ENCODE data around the gene ELMOD3. TPM values are rescaled to one million over a fixed set of nuclear protein-coding genes. Genes with fewer than 3 reads are reported as not detected.

Gene ELMOD3
- total and polyA plus RNA-seq, 9 of the 15 experiments (the other 6 are each of a cell fraction or from before 2014, with no cell fraction given) = 2.7 to 18.7 (median 11.6) TPM

DNA sequence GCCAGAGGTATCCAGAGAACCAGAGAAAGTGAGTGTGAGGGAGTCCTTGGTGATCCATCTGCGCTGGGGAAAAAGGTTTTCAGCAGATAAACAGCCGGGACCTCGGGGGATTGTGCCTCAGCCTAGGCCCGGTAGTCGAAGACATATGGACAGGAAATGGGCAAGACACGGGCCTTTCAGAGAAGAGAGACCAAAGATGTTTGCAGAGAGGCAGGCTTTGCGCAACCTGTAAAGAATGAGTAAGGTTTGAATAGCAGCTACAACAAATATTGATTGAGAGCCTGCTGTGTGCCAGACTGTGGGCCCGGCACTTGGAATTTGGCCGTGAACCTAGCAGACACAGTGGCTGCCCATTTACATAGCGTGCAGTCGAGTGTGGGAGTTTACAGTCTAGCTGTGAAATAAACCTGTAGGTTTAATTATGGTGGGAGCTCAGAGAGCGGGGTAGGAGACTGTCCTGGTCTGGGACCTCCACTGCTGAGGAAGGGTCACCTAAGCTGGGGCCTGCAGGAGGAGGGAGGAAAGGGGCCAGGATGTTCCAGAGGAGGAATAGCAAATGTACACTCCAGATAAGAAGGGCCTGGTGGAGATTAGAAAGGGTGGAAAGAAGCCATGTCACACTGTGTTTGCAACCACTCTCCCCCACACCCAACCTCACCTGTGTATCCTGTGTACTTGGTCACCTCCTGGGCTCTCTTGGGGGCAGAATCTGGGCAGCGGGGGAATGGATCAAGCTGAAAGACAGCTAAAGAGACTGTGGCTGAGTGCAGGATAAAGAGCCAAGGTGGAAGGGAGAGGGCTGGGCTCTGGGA, 66.9 kb downstream of the ELMOD3 start (continued):
- TF ChIP-seq, protein P1, sequence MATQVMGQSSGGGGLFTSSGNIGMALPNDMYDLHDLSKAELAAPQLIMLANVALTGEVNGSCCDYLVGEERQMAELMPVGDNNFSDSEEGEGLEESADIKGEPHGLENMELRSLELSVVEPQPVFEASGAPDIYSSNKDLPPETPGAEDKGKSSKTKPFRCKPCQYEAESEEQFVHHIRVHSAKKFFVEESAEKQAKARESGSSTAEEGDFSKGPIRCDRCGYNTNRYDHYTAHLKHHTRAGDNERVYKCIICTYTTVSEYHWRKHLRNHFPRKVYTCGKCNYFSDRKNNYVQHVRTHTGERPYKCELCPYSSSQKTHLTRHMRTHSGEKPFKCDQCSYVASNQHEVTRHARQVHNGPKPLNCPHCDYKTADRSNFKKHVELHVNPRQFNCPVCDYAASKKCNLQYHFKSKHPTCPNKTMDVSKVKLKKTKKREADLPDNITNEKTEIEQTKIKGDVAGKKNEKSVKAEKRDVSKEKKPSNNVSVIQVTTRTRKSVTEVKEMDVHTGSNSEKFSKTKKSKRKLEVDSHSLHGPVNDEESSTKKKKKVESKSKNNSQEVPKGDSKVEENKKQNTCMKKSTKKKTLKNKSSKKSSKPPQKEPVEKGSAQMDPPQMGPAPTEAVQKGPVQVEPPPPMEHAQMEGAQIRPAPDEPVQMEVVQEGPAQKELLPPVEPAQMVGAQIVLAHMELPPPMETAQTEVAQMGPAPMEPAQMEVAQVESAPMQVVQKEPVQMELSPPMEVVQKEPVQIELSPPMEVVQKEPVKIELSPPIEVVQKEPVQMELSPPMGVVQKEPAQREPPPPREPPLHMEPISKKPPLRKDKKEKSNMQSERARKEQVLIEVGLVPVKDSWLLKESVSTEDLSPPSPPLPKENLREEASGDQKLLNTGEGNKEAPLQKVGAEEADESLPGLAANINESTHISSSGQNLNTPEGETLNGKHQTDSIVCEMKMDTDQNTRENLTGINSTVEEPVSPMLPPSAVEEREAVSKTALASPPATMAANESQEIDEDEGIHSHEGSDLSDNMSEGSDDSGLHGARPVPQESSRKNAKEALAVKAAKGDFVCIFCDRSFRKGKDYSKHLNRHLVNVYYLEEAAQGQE (IDR thresholded peaks at IDR 0.05; ENCODE audit: borderline replicate concordance) = no peak
- TF ChIP-seq, protein P1 (CRISPR knock-in tag; IDR thresholded peaks at IDR 0.05; ENCODE audit: low read depth) = no peak
- TF ChIP-seq, protein P2, sequence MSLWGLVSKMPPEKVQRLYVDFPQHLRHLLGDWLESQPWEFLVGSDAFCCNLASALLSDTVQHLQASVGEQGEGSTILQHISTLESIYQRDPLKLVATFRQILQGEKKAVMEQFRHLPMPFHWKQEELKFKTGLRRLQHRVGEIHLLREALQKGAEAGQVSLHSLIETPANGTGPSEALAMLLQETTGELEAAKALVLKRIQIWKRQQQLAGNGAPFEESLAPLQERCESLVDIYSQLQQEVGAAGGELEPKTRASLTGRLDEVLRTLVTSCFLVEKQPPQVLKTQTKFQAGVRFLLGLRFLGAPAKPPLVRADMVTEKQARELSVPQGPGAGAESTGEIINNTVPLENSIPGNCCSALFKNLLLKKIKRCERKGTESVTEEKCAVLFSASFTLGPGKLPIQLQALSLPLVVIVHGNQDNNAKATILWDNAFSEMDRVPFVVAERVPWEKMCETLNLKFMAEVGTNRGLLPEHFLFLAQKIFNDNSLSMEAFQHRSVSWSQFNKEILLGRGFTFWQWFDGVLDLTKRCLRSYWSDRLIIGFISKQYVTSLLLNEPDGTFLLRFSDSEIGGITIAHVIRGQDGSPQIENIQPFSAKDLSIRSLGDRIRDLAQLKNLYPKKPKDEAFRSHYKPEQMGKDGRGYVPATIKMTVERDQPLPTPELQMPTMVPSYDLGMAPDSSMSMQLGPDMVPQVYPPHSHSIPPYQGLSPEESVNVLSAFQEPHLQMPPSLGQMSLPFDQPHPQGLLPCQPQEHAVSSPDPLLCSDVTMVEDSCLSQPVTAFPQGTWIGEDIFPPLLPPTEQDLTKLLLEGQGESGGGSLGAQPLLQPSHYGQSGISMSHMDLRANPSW (CRISPR knock-in tag; IDR thresholded peaks at IDR 0.05) = no peak
- TF ChIP-seq ZBTB8A (IDR thresholded peaks at IDR 0.05; ENCODE audit: partially characterized antibody) (no peak), ELF1 (tag; IDR thresholded peaks at IDR 0.05) (no peak), EWSR1 (IDR thresholded peaks at IDR 0.05; ENCODE audit: borderline replicate concordance, low read depth, partially characterized antibody) (no peak)
- TF ChIP-seq, protein P3, sequence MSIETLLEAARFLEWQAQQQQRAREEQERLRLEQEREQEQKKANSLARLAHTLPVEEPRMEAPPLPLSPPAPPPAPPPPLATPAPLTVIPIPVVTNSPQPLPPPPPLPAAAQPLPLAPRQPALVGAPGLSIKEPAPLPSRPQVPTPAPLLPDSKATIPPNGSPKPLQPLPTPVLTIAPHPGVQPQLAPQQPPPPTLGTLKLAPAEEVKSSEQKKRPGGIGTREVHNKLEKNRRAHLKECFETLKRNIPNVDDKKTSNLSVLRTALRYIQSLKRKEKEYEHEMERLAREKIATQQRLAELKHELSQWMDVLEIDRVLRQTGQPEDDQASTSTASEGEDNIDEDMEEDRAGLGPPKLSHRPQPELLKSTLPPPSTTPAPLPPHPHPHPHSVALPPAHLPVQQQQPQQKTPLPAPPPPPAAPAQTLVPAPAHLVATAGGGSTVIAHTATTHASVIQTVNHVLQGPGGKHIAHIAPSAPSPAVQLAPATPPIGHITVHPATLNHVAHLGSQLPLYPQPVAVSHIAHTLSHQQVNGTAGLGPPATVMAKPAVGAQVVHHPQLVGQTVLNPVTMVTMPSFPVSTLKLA (conservative IDR thresholded peaks at IDR 0.05) = peak in 1 of 2 experiments; percentile 49; a peak in 2 of 4 replicates
- TF ChIP-seq, protein P4, sequence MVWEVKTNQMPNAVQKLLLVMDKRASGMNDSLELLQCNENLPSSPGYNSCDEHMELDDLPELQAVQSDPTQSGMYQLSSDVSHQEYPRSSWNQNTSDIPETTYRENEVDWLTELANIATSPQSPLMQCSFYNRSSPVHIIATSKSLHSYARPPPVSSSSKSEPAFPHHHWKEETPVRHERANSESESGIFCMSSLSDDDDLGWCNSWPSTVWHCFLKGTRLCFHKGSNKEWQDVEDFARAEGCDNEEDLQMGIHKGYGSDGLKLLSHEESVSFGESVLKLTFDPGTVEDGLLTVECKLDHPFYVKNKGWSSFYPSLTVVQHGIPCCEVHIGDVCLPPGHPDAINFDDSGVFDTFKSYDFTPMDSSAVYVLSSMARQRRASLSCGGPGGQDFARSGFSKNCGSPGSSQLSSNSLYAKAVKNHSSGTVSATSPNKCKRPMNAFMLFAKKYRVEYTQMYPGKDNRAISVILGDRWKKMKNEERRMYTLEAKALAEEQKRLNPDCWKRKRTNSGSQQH (CRISPR knock-in tag; IDR thresholded peaks at IDR 0.05) = 0 out of 2 replicates have a peak, but pooled peaks have one; percentile 27
- TF ChIP-seq, protein P5, sequence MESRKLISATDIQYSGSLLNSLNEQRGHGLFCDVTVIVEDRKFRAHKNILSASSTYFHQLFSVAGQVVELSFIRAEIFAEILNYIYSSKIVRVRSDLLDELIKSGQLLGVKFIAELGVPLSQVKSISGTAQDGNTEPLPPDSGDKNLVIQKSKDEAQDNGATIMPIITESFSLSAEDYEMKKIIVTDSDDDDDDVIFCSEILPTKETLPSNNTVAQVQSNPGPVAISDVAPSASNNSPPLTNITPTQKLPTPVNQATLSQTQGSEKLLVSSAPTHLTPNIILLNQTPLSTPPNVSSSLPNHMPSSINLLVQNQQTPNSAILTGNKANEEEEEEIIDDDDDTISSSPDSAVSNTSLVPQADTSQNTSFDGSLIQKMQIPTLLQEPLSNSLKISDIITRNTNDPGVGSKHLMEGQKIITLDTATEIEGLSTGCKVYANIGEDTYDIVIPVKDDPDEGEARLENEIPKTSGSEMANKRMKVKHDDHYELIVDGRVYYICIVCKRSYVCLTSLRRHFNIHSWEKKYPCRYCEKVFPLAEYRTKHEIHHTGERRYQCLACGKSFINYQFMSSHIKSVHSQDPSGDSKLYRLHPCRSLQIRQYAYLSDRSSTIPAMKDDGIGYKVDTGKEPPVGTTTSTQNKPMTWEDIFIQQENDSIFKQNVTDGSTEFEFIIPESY (CRISPR knock-in tag; IDR thresholded peaks at IDR 0.05) = no peak

Measured in K562 (cell line).